ENCODE results near the gene HSPA1A.

DNA sequence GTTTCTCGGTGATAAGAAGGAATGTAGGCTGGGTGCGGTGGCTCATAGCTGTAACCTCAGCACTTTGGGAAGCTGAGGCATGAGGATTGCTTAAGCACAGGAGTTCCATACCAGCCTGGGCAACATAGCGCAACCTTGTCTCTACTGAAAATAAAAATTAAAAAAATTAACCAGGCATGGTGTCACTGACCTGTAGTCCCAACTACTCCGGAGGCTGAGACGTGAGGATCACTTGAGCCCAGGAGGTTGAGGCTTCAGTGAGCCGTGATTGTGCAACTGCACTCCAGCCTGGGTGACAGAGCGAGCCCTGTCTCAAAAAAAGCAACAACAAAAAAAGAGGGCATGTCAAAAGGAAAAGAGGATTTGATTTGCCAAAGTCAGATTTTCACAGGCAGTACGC lies 43.4 kb downstream of the HSPA1A start:
- TF ChIP-seq, protein P1, sequence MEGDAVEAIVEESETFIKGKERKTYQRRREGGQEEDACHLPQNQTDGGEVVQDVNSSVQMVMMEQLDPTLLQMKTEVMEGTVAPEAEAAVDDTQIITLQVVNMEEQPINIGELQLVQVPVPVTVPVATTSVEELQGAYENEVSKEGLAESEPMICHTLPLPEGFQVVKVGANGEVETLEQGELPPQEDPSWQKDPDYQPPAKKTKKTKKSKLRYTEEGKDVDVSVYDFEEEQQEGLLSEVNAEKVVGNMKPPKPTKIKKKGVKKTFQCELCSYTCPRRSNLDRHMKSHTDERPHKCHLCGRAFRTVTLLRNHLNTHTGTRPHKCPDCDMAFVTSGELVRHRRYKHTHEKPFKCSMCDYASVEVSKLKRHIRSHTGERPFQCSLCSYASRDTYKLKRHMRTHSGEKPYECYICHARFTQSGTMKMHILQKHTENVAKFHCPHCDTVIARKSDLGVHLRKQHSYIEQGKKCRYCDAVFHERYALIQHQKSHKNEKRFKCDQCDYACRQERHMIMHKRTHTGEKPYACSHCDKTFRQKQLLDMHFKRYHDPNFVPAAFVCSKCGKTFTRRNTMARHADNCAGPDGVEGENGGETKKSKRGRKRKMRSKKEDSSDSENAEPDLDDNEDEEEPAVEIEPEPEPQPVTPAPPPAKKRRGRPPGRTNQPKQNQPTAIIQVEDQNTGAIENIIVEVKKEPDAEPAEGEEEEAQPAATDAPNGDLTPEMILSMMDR (conservative IDR thresholded peaks at IDR 0.05 in 1 of 2, IDR thresholded peaks at IDR 0.05 in 1 of 2; ENCODE audit: low read depth in 1 of 2, low read length in 2 of 2): no peak
- no peak for TF ChIP-seq EZH2 (IDR thresholded peaks at IDR 0.05; ENCODE audit: low read length, missing control alignments)
